ENCODE results near the gene FAM240A. TPM values are rescaled to one million over a fixed set of nuclear protein-coding genes. Genes with fewer than 3 reads are reported as not detected.
A peak's percentile ranks its signal among the peaks of the same experiment; 100 is the strongest.

FAM240A gene
- total RNA-seq, 4 donors from 2014 or later: 0.50 TPM; not detected in 3

DNA sequence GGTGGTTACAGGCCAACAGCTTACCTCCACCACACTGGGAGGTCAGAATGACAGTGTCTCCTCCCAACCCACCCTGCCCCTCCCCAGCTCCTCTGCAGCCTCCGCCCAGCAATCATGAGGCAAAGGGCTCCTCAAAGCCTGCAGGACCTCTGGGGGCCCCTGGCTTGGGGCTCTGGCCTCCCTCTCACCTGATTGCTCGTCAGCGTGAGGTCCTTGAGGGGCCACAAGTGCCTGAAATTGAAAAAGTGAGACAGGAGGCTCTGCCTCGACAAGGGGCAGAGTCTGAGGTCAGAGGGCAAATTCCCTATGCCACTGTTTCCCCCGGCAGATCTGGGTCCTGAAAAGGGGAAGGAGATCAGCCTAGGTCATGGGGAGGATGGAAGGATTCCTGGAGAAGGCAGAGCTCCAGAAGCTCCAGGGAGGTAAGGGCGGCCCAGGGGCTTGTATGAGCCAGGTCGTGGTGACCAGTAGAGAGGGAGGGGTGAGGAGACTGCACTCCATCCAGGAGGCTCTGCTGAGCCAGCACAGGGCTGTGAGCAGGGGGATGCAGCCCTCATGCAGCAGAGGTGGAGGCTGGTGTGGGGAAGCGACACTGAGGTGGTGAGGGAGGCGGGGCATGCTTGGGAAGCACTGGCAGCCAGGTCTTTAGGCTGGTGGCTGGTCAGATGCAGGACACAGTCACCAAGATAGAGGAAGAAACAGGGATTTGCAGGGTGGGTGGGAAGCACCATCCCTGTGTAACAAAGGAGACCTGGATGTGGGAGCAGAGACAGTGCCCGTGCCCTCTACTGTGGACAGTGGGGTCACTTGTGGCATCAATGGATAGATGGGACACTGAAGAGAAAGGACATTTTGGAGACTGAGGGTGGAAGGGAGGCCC is 61.1 kb downstream of the FAM240A start:
- H3K36me3 ChIP-seq: peaks cover 4 to 85% (median 8%) of the 10 kb centered on the region in 3 donors
- intact Hi-C loops (cut with DNase I): no loop called here
- H3K27ac ChIP-seq: no peak overlapping the region
- no peaks in the 10 kb centered on the region for H3K9me3 ChIP-seq
- no peaks in the 10 kb centered on the region for H3K27me3 ChIP-seq
- WGBS, 2 donors: 82 to 90% methylated on average over 5 to 6 of the region's 10 CpGs
- TF ChIP-seq, protein P1, sequence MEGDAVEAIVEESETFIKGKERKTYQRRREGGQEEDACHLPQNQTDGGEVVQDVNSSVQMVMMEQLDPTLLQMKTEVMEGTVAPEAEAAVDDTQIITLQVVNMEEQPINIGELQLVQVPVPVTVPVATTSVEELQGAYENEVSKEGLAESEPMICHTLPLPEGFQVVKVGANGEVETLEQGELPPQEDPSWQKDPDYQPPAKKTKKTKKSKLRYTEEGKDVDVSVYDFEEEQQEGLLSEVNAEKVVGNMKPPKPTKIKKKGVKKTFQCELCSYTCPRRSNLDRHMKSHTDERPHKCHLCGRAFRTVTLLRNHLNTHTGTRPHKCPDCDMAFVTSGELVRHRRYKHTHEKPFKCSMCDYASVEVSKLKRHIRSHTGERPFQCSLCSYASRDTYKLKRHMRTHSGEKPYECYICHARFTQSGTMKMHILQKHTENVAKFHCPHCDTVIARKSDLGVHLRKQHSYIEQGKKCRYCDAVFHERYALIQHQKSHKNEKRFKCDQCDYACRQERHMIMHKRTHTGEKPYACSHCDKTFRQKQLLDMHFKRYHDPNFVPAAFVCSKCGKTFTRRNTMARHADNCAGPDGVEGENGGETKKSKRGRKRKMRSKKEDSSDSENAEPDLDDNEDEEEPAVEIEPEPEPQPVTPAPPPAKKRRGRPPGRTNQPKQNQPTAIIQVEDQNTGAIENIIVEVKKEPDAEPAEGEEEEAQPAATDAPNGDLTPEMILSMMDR (IDR thresholded peaks at IDR 0.05): no peak
- TF ChIP-seq POLR2A (IDR thresholded peaks at IDR 0.05): no peak
- H3K4me1 ChIP-seq: peaks cover 0 to 18% (median 0%) of the 10 kb centered on the region in 3 donors
- no peak for DNase-seq
- H3K4me3 ChIP-seq: no peak overlapping the region

GRCh38 chr3:46674031-46674845 is 61.9 kb downstream of the FAM240A start:
- H3K36me3 ChIP-seq: peaks cover 4 to 93% (median 8%) of the 10 kb centered on the region in 3 donors
- no peak for DNase-seq
- H3K9me3 ChIP-seq: no peaks in the 10 kb centered on the region
- H3K27ac ChIP-seq: no peak overlapping the region
- 89 to 91% methylated on average over 6 to 9 of the region's 12 CpGs for WGBS, 2 donors
- intact Hi-C loops (cut with DNase I): no loop called here
- no peaks in the 10 kb centered on the region for H3K27me3 ChIP-seq
- peaks cover 0 to 18% (median 0%) of the 10 kb centered on the region in 3 donors for H3K4me1 ChIP-seq
- no peak for TF ChIP-seq POLR2A (IDR thresholded peaks at IDR 0.05)
- TF ChIP-seq, protein P1 (IDR thresholded peaks at IDR 0.05): peak in 1 of 6 experiments; percentile 17
- no peak overlapping the region for H3K4me3 ChIP-seq

GRCh38 chr3:46675426-46675825 is 63.1 kb downstream of the FAM240A start:
- peaks cover 4 to 100% (median 8%) of the 10 kb centered on the region in 3 donors for H3K36me3 ChIP-seq
- 67 to 94% methylated on average over 1 to 3 of the region's 6 CpGs for WGBS, 2 donors

More at GRCh38 chr3:46675426-46675825, 63.1 kb downstream of the FAM240A start:
- no peak for DNase-seq
- no peak for TF ChIP-seq POLR2A (IDR thresholded peaks at IDR 0.05)
- TF ChIP-seq, protein P1 (IDR thresholded peaks at IDR 0.05): no peak
- intact Hi-C loops (cut with DNase I): no loop called here
- Histone ChIP-seq H3K4me1 (peaks cover 0 to 18% (median 0%) of the 10 kb centered on the region in 3 donors), H3K27me3 (no peaks in the 10 kb centered on the region), H3K27ac (no peak overlapping the region), H3K9me3 (no peaks in the 10 kb centered on the region), H3K4me3 (no peak overlapping the region)

Small RNA genes within 50 kb of the gene (small RNA-seq; reads per million reads assigned to genes)
- 0 reads per million in 4 donors for gene RF00591

Other genes starting within 250 kb of the FAM240A start
- 1 to 10 TPM in 2 of 4 donors, under 1 TPM in 2; 0.61 to 2.5 (median 0.93) TPM for gene CCR5, start 241.6 kb upstream of the FAM240A start, total RNA-seq
- gene CCRL2, start 205.3 kb upstream of the FAM240A start, total RNA-seq: 1 to 10 TPM in 2 of 4 donors, under 1 TPM in 1, not detected in 1; 0.48 to 1.5 (median 1.1) TPM
- gene LTF, start 147.6 kb upstream of the FAM240A start, total RNA-seq: 100 to 1,000 TPM in 1 of 4 donors, 1 to 10 TPM in 2, under 1 TPM in 1; 0.57 to 204 (median 2.6) TPM
- not detected for gene RTP3, start 114.5 kb upstream of the FAM240A start, total RNA-seq
- gene LRRC2, start 46.2 kb upstream of the FAM240A start, total RNA-seq: 1 to 10 TPM in 2 of 4 donors, under 1 TPM in 1, not detected in 1; 0.26 to 2.7 (median 1.1) TPM
- 100 to 1,000 TPM in 3 of 4 donors, 10 to 100 TPM in 1; 42.4 to 121 (median 114) TPM for gene ALS2CL, start 81.2 kb downstream of the FAM240A start, total RNA-seq
- gene TMIE, start 88.9 kb downstream of the FAM240A start, total RNA-seq: 1 to 10 TPM in 1 of 4 donors, under 1 TPM in 3; 0.18 to 1.1 (median 0.61) TPM
- gene PRSS50, start 105.3 kb downstream of the FAM240A start, total RNA-seq: under 1 TPM in 1 of 4 donors, not detected in 3; 0.19 TPM